Activated T-cell treated with anti-CD3 and anti-CD28 coated beads for 4 hours (primary cell): ENCODE measurements around the gene CDC25A.

ENCODE experiments used
- DNase-seq: peaks from one replicate; pipeline ENCODE4 v3.0.0-alpha.2; 2020

Gene CDC25A

GRCh38 chr3:48194446-48195071, 6.3 kb upstream of the CDC25A start:
- DNase-seq: no peak

- no peak for DNase-seq
Observed at GRCh38 chr3:48190911-48191310, 2.7 kb upstream of the CDC25A start.

GRCh38 chr3:48189321-48189720, 1.1 kb upstream of the CDC25A start:
- no peak for DNase-seq

GRCh38 chr3:48187579-48188265, 495 bp downstream of the CDC25A start:
- DNase-seq: no peak

- no peak for DNase-seq
Observed at GRCh38 chr3:48187301-48187578, 977 bp downstream of the CDC25A start.

GRCh38 chr3:48186631-48187300, 1.5 kb downstream of the CDC25A start:
- DNase-seq: no peak

- no peak for DNase-seq
Observed at GRCh38 chr3:48185129-48185528, 3.1 kb downstream of the CDC25A start.

- DNase-seq: no peak
Observed at GRCh38 chr3:48184299-48184698, 3.9 kb downstream of the CDC25A start.

- DNase-seq: no peak
Observed at GRCh38 chr3:48180531-48181253, 7.5 kb downstream of the CDC25A start.

- no peak for DNase-seq
Observed at GRCh38 chr3:48180021-48180420, 8.2 kb downstream of the CDC25A start.

- no peak for DNase-seq
Observed at GRCh38 chr3:48178072-48178471, 10.1 kb downstream of the CDC25A start.

- DNase-seq: peak; percentile 28
Observed at GRCh38 chr3:48157950-48158376, 30.3 kb downstream of the CDC25A start.

- DNase-seq: no peak
Observed at GRCh38 chr3:48157202-48157840, 30.9 kb downstream of the CDC25A start.

GRCh38 chr3:48156163-48156562, 32.1 kb downstream of the CDC25A start:
- no peak for DNase-seq

GRCh38 chr3:48155122-48155521, 33.1 kb downstream of the CDC25A start:
- no peak for DNase-seq

- no peak for DNase-seq
Observed at GRCh38 chr3:48151807-48152427, 36.3 kb downstream of the CDC25A start.

- peak; percentile 22 for DNase-seq
Observed at GRCh38 chr3:48151058-48151806, 37.0 kb downstream of the CDC25A start.

- no peak for DNase-seq
Observed at GRCh38 chr3:48143992-48144391, 44.2 kb downstream of the CDC25A start.

GRCh38 chr3:48143567-48143966, 44.6 kb downstream of the CDC25A start:
- DNase-seq: no peak

- DNase-seq: no peak
Observed at GRCh38 chr3:48142316-48142870, 45.8 kb downstream of the CDC25A start.

- DNase-seq: no peak
Observed at GRCh38 chr3:48141604-48142137, 46.5 kb downstream of the CDC25A start.
